GM19438 (cell line): Measurements from ENCODE around the gene RPL15.

Experiments
- ATAC-seq: cut with Tn5 transposase; IDR thresholded peaks from one replicate; pipeline ENCODE4 v1.9.1; 2021; ENCODE audit warnings: low read depth; ENCODE audit not compliant: unreplicated experiment

The RPL15 gene

DNA sequence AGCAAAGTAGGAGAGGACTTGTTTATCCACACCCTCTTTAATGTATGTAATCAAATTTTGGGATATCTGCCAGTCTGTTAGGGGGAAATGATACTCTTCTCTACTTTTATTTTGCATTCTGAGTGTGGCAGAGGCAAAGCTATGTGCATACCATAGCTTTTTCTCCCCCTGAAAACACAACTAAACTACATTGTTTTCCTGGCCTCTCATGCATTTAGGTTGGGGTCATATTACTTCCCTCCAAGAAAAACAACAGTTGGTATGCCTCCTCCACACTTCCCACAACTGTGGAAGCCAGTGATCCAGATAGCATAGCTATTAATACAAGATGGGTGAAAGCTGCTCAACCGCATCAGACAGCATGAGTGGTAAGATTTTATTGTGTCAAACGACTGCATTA, 6.9 kb downstream of the RPL15 start:
- no peak for ATAC-seq

DNA sequence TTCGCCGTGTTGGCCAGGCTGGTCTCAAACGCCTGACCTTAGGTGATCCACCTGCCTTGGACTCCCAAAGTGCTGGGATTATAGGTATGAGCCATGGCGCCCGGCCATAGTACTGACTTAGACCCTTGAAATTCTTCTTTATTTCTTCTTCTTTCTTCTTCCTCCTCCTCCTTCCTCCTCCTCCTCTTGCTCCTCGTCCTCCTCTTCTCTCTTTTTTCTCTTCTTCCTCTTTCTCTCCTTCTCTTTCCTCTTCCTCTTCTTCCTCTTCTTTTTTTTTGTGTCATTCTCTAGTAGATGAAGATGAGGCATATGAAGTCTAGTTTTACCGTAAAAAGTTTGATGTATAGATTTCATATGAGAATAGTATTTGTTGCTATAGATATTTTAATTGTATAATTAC, 9.3 kb downstream of the RPL15 start:
- ATAC-seq, result no peak

DNA sequence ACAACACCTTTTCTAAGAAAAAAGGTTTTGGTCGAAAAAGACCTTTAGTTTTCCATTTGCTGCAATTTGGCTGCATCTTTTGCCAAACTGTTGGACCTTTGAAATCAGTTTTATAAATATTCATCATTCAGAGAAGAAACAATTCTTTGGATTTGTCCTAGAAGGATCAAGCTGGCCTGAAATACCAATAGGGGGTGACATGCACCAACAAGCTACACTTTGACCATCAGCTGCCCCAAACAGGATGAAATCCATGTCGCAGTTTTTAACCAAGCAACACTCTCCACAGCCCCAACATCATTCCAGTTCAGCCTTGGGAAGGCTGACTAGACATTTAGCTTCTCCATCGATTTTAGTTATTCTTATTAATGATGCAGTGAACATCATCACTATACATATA, 9.8 kb downstream of the RPL15 start:
- ATAC-seq, result no peak

DNA sequence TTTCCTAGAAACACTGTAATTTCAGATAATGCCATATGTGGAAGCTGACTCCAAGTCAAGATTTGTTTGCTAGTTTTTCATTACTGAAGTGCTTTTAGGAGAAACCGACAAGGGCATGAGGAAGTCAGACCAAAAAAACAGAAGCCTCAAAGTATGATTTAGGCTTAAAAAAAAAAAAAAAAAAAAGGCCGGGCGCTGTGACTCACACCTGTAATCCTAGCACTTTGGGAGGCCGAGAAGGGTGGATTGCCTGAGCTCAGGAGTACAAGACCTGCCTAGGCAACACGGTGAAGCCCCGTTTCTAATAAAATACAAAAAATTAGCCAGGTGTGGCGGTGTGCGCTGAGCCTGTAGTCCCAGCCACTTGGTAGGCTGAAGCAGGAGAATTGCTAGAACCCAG, 11.6 kb downstream of the RPL15 start:
- no peak for ATAC-seq

DNA sequence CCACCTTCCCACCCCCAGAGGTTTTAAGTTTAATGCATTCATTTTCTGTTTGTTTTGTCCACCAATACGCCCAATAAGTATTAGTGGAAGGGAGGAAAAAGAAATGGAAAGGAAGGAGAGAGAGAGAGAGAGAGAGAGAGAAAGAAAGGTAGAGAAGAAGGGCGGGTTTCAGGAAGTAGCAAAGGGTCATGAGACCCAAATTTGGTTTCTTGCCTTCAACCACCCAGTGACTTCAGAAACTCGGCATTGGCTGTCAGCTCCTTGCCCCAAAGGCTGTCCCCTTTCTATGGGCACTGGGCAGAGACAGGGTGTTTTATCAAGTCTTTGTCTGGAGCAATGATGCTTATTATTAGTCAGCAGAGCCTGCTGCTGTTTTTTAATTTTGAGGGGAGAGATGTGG, 14.7 kb downstream of the RPL15 start:
- no peak for ATAC-seq

DNA sequence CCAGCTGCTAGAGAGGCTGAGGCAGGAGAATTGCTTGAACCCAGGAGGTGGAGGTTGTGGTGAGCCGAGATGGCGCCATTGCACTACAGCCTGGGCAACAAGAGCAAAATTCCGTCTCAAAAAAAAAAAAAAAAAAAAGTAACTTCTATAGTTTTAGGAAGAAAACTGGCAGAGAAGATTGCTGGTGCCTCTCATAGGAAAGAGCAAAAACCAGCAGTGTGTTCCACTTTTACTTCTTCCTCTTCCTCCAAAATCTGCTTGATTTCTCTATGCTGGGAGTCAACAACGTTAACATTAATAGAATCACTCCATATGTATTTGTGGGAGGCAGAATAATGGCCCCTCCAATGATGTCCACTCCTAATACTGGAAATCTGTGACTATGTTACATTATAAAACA, 15.6 kb downstream of the RPL15 start:
- ATAC-seq, result no peak

DNA sequence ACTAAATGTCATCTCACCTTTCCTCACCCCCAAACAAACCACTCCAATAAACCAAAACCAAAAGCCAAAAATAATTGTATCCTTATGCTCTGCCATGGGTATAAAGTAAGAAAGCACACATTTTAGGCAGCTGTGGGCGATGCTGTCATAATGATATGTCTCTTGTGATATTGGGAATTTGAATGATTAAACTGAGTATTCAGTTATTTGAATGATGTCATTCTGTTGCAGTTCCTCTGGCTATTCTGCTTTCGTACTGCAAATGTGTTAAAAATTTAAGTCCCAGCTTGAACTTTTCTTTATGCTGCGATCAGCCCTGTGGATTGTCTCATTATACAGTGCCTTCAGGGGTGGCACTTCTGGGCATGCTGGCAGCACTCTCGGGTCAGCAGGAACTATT, 17.3 kb downstream of the RPL15 start:
- no peak for ATAC-seq

DNA sequence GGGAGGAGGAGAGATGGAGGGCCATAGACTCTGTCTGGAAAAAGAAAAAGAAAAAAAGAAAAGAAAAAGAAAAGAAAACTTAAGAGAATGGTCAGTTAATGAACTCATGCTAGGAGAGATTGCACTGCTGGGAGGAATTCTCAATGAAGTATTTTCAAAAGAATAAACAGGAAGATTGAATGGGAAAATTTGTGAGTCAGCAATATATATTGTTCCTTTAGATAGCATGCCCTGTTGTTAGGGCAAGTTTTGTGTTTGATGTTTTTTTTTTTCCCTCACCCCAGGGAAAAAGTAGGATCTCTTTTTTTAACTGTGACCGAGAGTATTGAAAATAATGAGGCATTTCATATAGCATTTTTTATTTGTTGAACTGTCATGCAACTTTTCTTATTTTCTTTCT, 20.4 kb downstream of the RPL15 start:
- no peak for ATAC-seq

DNA sequence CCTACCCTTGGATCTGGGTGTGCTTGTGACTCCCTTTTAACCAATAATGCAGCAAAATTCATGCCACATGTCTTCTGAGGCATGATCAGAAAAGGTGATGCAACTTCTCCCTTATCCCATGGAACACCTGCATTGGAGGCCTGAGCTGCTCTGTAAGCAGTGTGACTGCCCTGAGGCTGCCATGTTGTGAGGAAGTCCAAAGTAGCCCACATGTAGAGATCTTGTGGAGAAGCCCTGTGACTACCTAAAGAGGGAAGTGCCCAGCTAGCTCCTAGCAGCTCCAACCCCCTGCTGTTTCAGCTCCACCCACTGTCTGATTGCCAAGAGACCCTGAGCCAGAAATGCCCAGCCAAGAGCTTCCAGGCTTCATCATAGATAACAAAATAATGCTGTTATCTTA, 21.8 kb downstream of the RPL15 start:
- no peak for ATAC-seq

DNA sequence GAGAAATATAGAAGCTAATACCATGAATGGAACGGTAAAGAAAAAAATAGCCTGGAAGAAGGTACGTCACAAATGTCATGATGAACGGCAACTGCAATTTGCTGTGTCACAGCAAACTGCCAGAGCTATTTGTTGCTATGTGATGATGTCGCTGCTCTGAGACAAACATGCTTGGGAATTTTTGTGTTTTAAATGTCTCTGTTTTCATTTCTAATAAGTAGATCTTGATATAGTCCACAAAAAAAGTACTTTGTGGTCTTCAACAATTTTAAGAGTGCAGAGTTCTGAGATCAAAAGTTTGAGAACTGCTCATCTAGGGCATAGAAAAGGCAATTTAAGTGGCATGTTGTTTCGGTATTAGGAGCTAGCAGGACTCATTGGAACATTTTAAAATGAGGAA, 23.8 kb downstream of the RPL15 start:
- no peak for ATAC-seq

DNA sequence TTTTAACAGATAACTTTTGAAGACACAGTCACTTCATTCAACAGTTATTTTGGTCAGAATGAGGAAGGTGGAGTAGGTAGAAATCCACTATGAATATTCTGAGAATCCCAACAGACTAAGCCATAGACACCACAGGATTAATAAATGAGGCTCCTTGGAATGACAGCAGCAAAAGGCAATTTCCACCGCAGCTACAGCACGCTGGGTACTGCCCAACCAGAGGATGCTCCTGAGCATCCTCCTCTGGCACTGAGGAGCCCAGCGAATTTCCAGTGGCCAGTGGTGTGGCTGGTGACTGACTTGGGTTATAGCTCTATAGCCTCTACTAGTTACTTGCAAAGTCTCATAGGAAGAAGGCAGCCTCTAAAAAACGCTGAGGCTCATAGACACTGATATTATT, 24.5 kb downstream of the RPL15 start:
- no peak for ATAC-seq

DNA sequence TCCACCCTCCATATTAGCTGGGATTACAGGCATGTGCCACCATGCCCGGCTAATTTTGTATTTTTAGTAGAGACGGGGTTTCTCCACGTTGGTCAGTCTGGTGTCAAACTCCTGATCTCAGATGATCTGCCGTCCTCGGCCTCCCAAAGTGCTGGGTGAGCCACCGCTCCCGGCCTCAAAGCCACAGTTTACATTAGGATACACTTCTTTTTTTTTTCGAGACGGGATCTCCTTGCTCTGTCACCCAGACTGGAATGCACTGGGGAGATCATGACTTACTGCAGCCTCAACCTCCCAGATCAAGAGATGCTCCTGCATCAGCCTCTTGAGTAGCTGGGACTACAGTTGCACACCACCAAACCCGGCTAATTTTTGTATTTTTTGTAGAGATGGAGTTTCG, 25.6 kb downstream of the RPL15 start:
- no peak for ATAC-seq

DNA sequence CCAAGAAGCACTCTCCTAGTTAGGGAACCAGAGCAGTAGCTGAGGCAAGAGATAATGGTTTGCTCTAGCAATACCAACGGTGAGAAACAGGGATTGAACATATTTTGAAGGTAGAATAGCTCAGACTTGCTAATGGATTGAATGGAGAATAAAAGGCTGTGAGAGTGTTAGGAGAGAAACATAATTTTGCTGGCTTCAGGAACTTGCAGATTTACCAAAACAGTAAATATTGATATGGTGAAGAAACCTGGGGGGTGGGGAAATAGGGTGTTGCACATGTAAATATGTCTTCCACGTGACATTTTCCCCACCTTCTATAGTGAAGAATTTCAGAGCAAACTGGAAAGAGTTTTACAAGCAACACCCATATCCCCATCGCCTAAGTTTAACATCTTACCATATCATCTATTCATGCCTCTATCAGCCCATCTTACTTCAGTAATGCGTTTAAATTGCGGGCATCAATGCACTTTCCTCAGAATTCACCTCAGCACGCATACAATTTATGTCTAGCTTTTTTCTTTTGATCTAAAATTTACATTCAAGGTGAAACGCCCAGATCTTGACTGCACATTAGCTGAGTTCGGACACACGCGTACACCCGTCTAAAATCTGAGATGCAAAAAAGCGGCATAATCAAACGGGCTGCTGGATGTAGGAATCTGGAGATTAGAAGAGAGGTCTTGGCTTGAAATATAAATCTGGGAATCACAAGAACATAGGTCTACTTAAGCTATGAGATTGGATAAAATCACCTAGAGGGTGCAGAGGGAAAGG, 27.3 kb downstream of the RPL15 start:
- ATAC-seq, result no peak

DNA sequence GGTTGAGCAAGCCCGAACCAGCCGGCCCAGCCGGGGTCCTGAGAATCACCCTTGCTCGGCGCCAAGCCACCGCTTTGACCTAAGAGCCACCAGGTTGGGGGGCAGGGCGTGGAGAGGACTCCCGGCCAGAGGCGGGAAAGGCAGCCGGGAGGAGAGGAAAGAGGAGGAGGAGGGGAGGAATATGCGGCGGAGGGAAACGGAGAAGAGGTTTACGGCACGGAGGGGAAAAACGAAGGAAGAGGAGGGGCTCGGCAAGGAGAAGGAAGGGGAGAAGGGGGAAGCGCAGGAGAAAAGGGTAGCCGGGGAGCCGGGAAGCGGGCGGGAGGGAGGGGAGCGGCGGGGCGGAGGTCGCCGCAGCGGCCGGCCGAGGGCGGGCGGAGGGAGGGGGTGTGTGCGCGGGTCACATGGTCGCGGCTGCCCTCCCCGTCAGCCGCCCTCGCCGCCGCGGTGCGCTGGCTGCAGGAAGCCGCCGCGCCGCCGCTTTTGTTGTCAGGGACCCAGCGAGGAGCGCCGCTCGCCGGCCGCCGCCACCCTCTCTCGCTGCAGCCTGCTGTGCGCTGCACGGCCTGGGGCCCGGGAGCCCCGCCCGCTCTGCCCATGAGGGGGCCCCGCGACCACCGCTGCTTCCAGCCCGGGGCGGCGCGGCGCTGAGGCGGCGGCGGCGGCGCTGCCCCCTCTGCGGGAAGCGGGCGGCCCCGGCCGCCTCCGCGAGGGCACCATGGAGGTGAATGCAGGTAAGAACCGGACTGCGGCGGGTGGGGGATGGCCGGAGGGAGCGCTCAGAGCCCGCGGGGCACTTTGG, 28.1 kb downstream of the RPL15 start, which contains the start of gene NR1D2:
Gene NR1D2 (plus strand): TSS at position 426 of the 802 bp plus-strand sequence. CDS start 293 bp downstream, at position 719.
- ATAC-seq, result peak; percentile 51

DNA sequence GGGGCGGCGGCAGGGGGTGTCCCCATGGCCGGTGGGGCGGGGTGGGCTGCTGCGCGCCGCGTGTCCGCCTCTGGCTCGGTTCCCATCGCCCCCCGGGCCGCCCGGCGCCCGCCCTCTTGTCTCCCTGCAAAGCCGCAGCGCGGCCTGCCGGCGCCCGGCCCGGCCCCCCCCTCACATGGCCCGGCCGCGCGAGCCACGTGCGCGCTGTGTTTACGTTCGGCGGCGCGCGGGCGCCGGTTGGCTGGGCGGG, 28.7 kb downstream of the RPL15 start:
- ATAC-seq, result no peak

DNA sequence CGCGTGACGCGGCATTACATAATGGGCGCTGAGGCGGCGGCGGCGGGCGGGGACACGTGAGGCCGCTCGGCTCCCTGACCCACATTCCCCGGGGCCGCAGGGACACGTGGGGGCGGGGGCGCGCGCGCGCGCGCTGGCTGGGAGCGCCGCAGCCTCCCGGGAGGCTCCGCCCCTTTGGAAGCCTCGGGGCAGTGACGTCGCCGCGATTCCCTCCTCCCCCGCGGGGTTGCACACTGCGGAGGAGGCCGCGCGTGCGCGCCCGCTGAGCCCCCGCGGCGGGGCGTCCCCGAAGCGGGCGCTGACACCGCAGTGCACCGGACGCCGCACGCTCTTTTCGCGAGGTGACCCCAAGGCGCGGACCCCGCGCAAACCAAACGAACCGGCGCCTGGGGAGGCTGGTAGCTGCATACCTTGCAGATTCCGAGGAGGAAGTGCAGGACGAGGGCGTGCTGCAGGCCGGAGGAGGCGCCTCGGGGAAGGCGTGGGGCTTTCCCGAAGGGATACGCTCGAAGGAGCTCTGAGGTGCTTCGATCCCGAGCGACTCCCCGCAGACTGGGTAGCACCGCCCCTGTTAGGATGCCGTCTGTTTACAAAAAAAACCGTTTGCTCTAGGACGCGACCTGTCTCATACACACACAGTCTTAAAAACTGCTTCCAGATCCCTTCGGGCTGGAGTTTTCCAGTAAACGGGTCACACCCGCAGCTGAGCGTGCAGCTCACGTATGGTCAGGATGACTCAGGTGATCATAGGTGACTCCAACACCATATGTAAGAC, 29.2 kb downstream of the RPL15 start:
- ATAC-seq, result peak; percentile 75

DNA sequence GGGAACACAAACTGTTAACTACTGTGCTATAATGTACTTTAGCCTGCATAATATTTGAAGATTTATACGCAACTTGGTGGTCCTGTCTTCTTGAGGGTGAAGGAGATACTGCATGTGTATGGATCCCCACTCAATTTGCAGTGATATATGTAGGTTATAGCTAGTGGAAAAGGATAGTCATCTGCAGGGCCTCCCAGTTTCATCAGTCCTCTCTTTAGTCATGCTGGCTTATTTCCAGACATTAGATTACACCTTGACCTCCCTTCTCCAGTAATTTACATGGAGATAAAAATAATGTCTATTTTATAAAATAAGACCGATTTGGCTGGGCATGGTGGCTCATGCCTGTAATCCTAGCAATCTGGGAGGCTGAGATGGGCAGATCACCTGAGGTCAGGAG, 31.8 kb downstream of the RPL15 start:
- no peak for ATAC-seq

DNA sequence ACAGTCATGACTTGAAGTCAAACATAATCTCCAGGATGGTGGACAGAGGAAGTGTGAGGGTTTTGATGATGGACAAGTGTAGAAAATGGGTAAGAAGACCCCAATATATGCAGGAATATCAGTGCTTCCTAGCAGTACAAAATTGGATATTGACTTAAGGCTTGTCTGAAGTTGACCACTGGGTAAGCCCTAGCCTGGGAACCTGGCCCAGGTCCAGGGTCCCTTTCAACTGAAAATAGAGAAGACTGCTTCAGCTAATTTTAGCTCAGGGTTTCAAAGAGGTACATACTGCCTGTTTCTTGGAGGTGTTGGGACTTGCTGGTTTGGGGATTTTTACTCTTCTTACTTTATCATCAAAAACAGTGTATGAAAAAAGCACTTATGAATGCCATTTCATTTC, 32.9 kb downstream of the RPL15 start:
- peak; percentile 19 for ATAC-seq

DNA sequence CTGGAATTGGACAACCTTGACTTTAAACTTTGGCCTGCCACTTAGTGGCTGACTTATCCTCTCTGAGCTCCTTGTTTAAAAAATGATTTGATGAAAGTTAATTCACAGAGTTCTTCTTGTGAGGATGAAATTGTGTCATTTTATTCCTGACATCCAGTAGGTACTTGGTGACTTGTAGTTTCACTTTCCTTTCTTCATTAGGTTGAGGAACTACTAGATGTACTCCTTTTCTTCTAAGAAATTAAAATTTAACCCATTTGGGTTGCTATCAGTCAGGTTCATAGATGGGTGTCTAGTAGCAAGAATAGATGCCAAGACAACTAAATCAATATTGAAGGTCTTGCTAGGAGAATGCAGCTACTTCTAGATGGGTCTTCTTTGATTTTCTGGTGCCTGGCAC, 33.4 kb downstream of the RPL15 start:
- ATAC-seq, result peak; percentile 33

DNA sequence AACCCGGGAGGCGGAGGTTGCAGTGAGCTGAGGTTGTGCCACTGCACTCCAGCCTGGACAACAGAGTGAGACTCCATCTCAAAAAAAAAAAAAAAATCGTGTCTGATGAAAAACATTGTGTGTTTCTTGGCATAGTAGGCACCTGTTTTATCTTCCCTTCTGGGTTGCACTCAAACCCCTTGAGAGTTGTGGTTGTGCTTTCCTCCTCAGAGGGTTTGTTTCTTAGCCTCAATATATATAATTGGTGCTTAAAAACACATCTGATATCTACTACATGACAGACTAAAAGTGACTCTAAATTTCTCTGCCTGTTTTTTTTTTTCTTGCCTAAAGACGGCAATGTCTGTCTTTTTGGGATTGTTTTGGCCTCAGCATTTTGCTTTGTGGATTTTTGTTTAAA, 35.7 kb downstream of the RPL15 start:
- ATAC-seq, result peak; percentile 38

DNA sequence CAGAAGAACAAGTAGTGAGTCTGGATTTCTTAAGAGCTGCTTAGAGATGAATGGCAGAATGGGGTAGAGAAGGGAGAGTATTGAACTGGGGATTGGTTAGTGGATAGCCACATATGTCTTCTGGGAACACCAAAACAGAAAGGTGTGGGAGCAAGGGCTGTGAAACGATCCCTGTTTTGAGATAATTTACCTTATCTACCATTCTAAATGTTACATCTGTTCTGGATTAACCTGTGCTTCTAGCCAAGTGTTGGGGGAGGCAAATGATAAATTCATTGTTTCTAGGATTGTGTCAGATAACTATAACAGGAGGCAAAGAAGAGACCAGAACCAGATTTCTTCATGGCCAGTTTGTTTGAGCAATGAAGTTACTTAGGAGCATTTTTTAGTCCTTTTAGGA, 36.6 kb downstream of the RPL15 start:
- no peak for ATAC-seq

DNA sequence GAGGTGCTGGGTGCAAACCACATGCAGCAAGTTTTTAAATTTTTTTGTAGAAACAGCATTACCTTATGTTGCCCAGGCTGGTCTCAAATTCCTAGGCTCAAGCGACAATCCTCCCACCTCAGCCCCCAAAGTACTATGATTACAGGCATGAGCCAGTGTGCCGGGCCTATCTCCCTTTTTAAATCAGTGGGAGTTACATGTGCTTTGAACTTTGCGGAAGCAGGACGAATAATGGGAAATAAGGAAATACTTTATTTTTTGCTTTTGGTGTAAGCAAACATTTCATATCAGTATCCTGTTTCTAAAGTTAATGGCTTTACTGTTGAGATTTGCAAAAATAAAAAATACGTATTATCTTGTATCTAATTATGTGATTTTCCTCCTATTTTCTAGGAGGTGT, 37.2 kb downstream of the RPL15 start:
- no peak for ATAC-seq
